LoVo (cell line): ENCODE results near the gene SASH3.

ENCODE experiments used
- DNase-seq: peaks from one replicate; pipeline ENCODE4 v3.0.0-alpha.2; 2016; ENCODE audit warnings: low spot score

SASH3 gene

DNA sequence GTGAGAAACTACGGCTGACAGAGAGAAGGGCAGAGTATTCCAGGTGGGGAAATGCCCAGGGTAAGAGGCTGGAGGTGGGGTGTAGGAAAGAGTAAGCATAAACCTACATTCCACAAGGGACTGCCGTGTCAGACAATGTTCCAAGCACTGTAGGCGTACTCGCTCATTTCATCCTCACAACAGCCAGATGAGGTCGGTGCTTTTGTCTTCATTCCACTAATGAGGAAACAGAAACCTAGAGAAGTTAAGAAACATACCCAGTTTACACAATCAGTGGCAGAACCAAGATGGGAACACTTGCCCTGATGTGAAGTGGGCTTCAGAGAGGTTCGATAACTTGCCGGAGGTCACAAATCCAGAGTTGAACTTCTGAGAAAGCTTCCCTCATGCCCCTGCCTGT is 4.6 kb downstream of the SASH3 start:
- no peak for DNase-seq

- DNase-seq, result no peak
Observed at GRCh38 chrX:129785160-129785947, 5.6 kb downstream of the SASH3 start.

DNA sequence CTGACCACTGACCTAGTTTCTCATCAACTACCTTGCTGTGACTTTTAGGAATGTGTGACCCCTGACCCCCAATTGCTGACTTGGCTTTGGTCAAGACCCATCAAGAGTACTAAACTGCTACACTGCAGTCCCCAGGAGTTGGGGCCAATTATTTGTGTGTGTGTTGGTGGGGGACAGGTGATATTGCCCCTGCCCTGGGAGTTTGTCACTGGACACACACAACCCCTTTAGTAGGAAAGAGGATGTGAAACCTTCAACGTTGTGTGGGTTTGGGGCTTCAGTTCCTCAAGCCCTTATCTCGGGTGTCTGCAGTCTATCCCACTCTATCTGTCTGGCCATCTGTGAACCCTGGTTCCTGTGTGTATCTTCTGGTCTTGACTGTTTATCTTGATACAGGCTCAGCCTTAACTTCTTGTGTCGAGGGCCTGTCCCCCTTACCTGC is 6.5 kb downstream of the SASH3 start:
- no peak for DNase-seq

GRCh38 chrX:129787336-129788055 is 7.7 kb downstream of the SASH3 start:
- DNase-seq, result no peak

DNA sequence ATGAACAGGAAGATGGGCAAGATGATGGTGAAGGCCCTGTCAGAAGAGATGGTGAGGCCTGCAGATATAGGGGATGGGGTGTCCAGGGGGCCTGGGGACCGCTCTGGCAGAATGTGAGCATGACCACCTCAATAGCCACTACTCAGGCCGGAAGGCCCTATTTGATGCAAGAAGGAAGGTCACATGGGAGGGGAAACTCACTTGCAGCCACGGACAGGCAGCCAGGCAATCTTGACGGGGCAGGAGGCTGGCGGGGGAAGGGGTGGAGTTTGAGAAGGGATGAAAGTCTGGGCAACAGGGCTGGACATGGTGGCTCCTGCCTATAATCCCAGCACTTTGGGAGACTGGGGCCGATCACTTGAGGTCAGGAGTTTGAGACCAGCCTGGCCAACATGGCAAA is 8.8 kb downstream of the SASH3 start:
- DNase-seq, result no peak

DNA sequence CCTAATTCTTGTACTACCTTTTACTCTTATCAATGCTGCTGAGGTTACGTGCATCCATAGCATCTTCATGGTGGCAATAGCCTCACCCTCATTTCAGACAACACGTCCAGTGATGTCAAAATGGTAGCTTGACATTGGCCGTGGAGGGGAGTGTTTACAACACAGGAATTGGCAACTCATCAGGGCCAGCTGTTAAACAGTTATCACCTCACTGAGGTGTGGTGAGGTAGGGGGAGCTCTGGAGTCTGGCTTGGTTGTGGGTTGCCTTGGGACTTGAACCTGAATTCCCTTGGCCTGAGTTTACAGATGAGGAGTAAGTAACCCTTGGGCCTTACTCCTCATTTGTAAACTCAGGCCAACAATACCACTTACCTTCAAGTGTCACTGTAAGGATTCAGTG is 10.4 kb downstream of the SASH3 start:
- DNase-seq, result no peak

- DNase-seq, result no peak
Observed at GRCh38 chrX:129790808-129791207, 11.1 kb downstream of the SASH3 start.

GRCh38 chrX:129791336-129791735 is 11.6 kb downstream of the SASH3 start:
- DNase-seq, result no peak

GRCh38 chrX:129791961-129792570 is 12.3 kb downstream of the SASH3 start:
- DNase-seq, result no peak

GRCh38 chrX:129792586-129793291 is 13.0 kb downstream of the SASH3 start:
- DNase-seq, result no peak

GRCh38 chrX:129793604-129794191 is 13.9 kb downstream of the SASH3 start:
- DNase-seq, result no peak

DNA sequence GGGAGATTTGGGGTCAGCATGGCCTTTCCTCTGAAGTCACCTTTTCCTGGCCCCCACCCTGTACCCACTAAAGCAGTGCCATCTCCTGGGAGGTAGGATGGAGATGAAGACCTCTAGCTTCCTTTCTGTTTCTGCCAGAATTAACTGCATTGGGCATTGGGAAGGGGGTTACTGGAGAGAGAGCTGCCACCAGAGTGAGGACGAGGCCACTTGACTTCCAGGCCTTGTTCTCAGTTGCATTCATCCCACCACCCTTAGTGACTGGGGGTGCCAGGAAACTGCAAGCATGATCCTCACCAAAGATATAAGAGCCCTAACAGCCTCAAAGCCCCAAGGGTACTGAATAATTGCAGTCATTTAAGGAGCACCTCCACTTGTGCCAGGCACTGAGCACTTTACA is 15.8 kb downstream of the SASH3 start:
- DNase-seq, result no peak

DNA sequence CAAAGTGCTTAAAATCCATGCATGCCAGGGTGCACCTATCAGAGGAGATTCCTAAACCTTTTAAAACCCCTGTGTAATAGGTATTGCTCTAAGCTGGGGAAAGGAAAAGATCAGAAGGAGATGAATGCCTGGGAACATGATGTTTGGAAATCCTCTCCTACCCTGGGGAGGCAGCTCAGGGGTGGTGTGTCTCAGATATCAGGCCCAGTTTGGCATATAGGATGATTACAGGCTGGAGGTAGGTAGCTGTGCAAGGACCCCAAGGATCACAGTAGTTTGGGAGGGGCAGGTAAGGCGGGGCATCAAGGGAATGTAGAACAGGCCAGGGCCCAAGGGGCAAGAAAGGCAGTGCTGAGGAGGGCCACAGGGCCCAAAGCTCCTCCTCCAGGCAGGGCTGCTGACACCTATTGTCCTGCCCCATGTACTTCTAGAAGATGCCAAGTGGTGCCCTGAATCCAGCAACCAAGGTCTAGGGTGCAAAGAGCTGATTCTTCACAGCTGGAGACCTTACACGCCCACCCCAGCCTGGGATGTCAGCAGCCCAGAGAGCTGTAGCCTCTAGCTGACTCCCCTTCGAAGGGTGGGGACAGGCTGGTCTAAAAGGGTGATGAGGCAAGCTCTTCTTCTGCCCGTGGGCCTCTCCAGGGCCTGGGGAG is 17.6 kb downstream of the SASH3 start:
- DNase-seq, result no peak

- no peak for DNase-seq
Observed at GRCh38 chrX:129798456-129798855, 18.7 kb downstream of the SASH3 start.

DNA sequence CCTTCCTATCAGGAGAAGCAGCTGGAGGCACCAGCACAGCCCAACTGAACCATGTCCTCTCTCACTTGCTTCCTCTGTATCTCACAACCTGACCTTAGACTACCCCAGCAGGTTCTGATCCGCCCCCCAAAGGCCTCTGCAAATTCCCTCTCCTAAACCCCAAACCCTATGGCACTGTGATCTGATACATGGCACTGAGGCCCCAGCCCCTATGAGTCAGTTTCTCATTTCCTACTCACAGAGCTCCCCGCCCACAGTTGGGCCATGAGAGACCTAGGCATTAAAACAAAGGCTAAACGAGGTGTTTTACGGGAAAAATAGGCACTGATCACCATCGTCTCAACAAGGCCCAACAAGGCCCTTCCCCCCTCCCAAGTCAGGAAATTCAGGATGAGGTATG is 19.1 kb downstream of the SASH3 start:
- no peak for DNase-seq

- no peak for DNase-seq
Observed at GRCh38 chrX:129800186-129800585, 20.4 kb downstream of the SASH3 start.

- DNase-seq, result no peak
Observed at GRCh38 chrX:129802863-129803262, 23.1 kb downstream of the SASH3 start.

DNA sequence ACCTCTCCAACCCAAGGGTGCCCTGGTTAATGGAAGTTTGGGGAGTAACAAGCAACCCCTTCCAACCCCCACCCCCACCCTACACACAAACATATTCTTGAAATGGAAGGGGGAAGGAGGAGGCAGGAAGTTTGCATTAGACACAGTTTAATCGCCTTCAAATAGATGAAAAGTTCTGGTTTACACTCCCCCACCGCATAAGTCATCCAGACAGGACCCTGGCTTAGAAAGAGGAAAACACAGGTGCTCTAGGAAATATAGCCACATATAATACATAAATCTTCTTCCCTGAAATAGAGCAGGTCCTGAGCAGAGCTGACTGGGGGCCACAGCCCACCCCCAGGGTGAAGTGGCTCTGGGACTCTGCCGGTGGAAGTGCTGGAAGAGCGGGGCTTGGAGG is 25.1 kb downstream of the SASH3 start:
- no peak for DNase-seq

DNA sequence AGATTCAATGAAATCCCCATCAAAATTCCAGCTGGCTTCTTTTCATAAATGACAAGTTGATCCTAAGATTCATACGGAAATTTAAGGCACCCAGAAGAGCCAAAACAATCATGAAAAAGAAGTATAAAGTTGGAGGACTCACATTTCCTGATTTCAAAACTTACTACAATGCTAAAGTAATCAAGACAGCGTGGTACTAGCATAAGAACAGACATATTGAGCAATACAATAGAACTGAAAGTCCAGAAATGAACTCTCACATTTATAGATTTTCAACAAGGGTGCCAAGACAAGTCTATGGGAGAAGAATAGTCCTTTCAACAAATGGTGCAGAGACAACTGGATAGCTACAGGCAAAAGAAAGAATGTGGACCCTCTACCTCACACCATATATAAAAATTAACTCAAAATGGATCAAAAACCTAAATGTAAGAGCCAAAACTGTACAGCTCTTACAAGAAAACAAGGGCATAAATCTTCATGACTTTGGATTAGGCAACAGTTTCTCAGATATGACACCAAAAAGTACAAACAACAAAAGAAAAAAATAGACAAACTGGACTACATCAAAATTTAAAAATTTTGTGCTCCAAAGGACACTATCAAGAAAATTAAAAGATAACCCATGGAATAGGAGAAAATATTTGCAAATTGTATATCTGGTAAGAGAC is 28.5 kb downstream of the SASH3 start:
- no peak for DNase-seq

DNA sequence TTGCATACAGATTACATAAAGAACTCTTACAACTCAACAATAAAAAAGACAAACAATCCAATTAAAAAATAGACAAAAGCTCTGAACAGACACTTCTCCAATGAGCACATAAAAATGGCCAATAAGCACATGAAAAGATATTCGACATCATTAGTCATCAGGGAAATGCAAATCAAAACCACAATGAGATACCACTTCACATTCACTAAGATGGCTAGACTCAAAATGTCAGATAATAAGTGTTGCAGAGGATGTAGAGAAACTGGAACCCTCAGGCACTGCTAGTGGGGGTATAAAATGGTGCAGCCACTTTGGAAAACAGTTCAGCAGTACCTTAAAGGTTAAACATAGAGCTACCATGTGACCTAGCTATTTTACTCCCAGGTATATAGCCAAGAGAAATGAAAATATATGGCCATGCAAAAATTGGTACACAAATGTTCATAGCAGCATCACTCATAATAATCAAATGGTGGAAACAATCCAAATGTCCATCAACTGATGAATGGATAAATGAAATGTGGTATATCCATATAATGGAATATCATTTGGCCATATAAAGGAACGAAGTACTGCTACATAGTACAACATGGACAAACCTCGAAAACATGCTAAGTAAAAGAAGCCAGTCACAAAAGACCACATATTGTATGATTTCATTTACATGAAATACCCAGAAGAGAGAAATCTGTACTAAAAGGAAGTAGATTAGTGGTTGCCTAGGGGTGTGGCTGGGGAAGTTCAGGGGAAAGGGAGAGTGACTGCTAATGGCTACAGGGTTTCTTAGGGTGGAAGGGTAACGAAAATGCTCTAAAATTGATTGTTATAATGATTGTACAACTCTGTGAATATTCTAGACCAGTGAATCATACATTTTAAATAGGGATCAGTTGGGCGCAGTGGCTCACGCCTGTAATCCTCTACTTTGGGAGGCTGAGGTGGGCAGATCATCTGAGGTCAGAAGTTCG is 29.4 kb downstream of the SASH3 start:
- DNase-seq, result no peak
